ENCODE data around the gene PDCD1LG2. TPM values are rescaled to one million over a fixed set of nuclear protein-coding genes. Genes with fewer than 3 reads are reported as not detected.

Gene PDCD1LG2
- total RNA-seq, 4 donors from 2014 or later = 0.78 to 2.6 (median 1.6) TPM

DNA sequence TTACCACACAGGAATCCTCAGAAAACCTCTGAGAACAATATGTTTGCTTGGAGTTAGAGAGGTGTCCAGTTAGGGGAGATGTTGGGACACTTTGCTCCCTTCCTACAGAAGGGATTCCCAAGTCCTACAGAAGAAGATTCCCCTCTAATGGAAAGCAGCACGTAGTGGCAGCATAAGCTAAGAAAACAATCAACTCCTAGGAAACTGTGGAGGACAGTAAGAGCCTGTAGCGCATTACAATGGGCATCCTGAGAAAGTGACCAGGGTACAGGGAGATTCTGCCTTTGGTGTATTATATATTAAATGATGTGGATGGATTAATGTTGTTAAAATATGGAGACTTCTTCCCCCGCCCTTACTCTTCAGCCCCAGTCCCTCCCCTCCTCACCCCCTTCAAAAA, 104.7 kb downstream of the PDCD1LG2 start:
- Histone ChIP-seq H3K27ac (no peak overlapping the region), H3K9me3 (no peaks in the 10 kb centered on the region), H3K36me3 (no peaks in the 10 kb centered on the region), H3K27me3 (no peaks in the 10 kb centered on the region), H3K4me3 (replicated peaks in 1 of 3) (no peak overlapping the region), H3K4me1 (peaks cover 23 to 27% of the 10 kb centered on the region in 2 donors)
- WGBS, 2 donors = 84 to 93% methylated on average over 3 of the region's 3 CpGs
- intact Hi-C loops (cut with DNase I) = no loop called here
- DNase-seq = no peak
- no peak for TF ChIP-seq POLR2A (IDR thresholded peaks at IDR 0.05)
- TF ChIP-seq, protein P1, sequence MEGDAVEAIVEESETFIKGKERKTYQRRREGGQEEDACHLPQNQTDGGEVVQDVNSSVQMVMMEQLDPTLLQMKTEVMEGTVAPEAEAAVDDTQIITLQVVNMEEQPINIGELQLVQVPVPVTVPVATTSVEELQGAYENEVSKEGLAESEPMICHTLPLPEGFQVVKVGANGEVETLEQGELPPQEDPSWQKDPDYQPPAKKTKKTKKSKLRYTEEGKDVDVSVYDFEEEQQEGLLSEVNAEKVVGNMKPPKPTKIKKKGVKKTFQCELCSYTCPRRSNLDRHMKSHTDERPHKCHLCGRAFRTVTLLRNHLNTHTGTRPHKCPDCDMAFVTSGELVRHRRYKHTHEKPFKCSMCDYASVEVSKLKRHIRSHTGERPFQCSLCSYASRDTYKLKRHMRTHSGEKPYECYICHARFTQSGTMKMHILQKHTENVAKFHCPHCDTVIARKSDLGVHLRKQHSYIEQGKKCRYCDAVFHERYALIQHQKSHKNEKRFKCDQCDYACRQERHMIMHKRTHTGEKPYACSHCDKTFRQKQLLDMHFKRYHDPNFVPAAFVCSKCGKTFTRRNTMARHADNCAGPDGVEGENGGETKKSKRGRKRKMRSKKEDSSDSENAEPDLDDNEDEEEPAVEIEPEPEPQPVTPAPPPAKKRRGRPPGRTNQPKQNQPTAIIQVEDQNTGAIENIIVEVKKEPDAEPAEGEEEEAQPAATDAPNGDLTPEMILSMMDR (IDR thresholded peaks at IDR 0.05) = no peak

DNA sequence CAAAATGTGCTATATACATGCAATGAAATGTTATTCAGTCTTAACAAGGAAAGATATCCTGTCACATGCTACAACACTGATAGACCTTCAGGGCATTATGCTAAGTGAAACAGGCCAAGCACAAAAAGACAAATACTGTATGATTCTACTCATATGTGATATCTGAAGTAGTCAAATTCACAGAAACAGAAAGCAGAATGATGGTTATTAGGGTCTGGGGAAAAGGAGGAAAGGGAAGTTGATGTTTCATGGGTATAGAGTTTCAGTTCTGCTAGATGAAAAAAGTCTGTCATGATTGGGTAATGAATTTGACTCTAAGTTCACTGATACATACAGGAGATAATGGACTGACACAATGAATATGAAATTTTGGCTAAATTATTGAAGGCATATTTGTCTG, 107.4 kb downstream of the PDCD1LG2 start:
- Histone ChIP-seq H3K27ac (no peak overlapping the region), H3K4me3 (replicated peaks in 1 of 3) (no peak overlapping the region), H3K27me3 (no peaks in the 10 kb centered on the region), H3K9me3 (no peaks in the 10 kb centered on the region), H3K36me3 (no peaks in the 10 kb centered on the region), H3K4me1 (peaks cover 0 to 8% of the 10 kb centered on the region in 2 donors)
- intact Hi-C loops (cut with DNase I) = no loop called here
- TF ChIP-seq, protein P1 (IDR thresholded peaks at IDR 0.05) = no peak
- TF ChIP-seq POLR2A (IDR thresholded peaks at IDR 0.05) = no peak
- no peak for DNase-seq

DNA sequence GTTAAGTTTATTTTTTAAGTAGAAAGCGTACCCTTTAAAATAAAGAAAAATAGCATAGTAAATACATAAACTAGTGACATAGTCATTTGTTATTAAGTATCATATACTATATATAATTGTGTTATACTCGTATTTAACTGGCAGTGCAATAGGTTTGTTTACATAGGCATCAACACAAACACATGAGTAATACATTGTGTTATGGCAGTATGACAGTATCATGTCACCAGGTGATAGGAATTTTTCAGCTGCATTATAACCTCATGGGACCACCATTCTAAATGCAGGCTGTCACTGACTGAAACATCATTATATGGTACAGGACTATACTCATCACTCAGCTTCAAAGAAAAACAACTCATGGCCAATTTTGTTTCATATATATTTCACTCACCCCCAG, 110.2 kb downstream of the PDCD1LG2 start:
- 93 to 98% methylated on average over 2 of the region's 2 CpGs for WGBS, 2 donors
- TF ChIP-seq, protein P1 (IDR thresholded peaks at IDR 0.05) = no peak
- no peak for TF ChIP-seq POLR2A (IDR thresholded peaks at IDR 0.05)

More for the DNA sequence above, 110.2 kb downstream of the PDCD1LG2 start:
- Histone ChIP-seq H3K27ac (no peak overlapping the region), H3K9me3 (no peaks in the 10 kb centered on the region), H3K27me3 (no peaks in the 10 kb centered on the region), H3K4me1 (peaks cover 0 to 8% of the 10 kb centered on the region in 2 donors), H3K4me3 (replicated peaks in 1 of 3) (no peak overlapping the region), H3K36me3 (no peaks in the 10 kb centered on the region)
- DNase-seq = no peak
- intact Hi-C loops (cut with DNase I) = loop anchor here (10.0 kb wide), 1 partner anchor 94 kb away; no protein-coding TSS in a partner anchor

Other genes with a start within 250 kb of the PDCD1LG2 start
- not detected for gene RLN2, start 205.8 kb upstream of the PDCD1LG2 start, total RNA-seq
- gene RLN1, start 170.7 kb upstream of the PDCD1LG2 start, total RNA-seq = 1 to 10 TPM in 1 of 4 donors, not detected in 3; 1.3 TPM
- 10 to 100 TPM; 16.2 to 32.7 (median 27.7) TPM for gene PLGRKT, start 72.6 kb upstream of the PDCD1LG2 start, total RNA-seq
- gene CD274, start 60.0 kb upstream of the PDCD1LG2 start, total RNA-seq = 1 to 10 TPM; 3.0 to 6.5 (median 4.9) TPM
- 10 to 100 TPM; 42.7 to 56.1 (median 44.9) TPM for gene RIC1, start 118.6 kb downstream of the PDCD1LG2 start, total RNA-seq

Data from thyroid gland (tissue), 4 donors.